Measurements from ENCODE around the gene LARGE1.

DNA sequence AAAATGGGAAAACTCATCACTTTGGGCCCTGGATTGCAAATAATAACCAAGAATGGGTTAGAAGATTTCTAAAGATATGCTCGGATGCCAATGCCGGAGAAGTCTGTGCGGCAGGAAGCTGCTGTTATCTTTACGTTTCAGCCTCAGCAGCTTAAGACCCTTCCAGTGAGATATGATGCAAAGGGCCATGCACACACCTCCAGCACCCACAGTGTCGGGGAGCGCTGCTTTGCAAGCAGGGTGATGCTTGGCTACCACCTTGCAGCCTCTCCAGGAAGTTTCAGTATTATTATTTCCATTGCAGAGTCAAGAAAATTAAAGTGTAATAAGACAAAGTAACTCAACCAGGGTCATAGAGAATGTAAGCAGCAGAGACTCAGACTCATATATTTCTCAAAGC is 37.3 kb downstream of the LARGE1 start:
- TF ChIP-seq, protein P1, sequence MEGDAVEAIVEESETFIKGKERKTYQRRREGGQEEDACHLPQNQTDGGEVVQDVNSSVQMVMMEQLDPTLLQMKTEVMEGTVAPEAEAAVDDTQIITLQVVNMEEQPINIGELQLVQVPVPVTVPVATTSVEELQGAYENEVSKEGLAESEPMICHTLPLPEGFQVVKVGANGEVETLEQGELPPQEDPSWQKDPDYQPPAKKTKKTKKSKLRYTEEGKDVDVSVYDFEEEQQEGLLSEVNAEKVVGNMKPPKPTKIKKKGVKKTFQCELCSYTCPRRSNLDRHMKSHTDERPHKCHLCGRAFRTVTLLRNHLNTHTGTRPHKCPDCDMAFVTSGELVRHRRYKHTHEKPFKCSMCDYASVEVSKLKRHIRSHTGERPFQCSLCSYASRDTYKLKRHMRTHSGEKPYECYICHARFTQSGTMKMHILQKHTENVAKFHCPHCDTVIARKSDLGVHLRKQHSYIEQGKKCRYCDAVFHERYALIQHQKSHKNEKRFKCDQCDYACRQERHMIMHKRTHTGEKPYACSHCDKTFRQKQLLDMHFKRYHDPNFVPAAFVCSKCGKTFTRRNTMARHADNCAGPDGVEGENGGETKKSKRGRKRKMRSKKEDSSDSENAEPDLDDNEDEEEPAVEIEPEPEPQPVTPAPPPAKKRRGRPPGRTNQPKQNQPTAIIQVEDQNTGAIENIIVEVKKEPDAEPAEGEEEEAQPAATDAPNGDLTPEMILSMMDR (conservative IDR thresholded peaks at IDR 0.05; ENCODE audit: low read depth, low read length): no peak
- no peak for TF ChIP-seq EZH2phosphoT487 (IDR thresholded peaks at IDR 0.05; ENCODE audit: borderline replicate concordance, low read length)
